Tibial artery (tissue), 4 donors: Measurements from ENCODE around the gene GIGYF1.

Experiments used
- DNase-seq, 2 donors: peaks; one replicate each; pipeline ENCODE4 v3.0.0-alpha.2; 2019
- H3K27ac ChIP-seq, 2 donors: fragments of 200-600 bp; sonication (generic) in 1 of 2; 1 replicate in 1 of 2; 2 replicates in 1 of 2; pipeline ENCODE4 v1.5.1; 2018 to 2019; ENCODE audit warnings: mild to moderate bottlenecking in 1 of 2
- H3K27me3 ChIP-seq, 2 donors: fragments of 200-600 bp; sonication (generic) in 1 of 2; one replicate each; pipeline versions ENCODE4 v1.5.1 to v1.6.0; 2016 to 2019
- H3K36me3 ChIP-seq, 3 donors: fragments of 200-600 bp; sonication (generic) in 2 of 3; one replicate each; pipeline ENCODE4 v1.5.1; 2016 to 2019; ENCODE audit warnings: mild to moderate bottlenecking in 2 of 3
- H3K4me1 ChIP-seq, 4 donors: fragments of 200-600 bp; sonication (generic) in 2 of 4; 1 replicate in 3 of 4; 2 replicates in 1 of 4; pipeline ENCODE4 v1.5.1; 2016 to 2019
- H3K4me3 ChIP-seq, 2 donors: fragments of 200-600 bp; sonication (generic) in 1 of 2; 1 replicate in 1 of 2; 2 replicates in 1 of 2; pipeline ENCODE4 v1.5.1; 2018 to 2019; ENCODE audit warnings: mild to moderate bottlenecking in 2 of 2
- H3K9me3 ChIP-seq, 3 donors: fragments of 200-600 bp; sonication (generic) in 1 of 3; one replicate each; pipeline ENCODE4 v1.5.1; 2016 to 2019
- intact Hi-C: fragments of 100-400 bp; cut with DNase I; formaldehyde crosslinking; loops from one replicate; pipeline ENCODE4 v1.15.0; 2023; ENCODE audit warnings: low total_unique reads
- TF ChIP-seq, protein P1 (sequence below), 2 experiments: fragments of 200-600 bp in 1 of 2; fragments of 450-650 bp in 1 of 2; IDR thresholded peaks; one replicate each; pipeline ENCODE4 v1.5.1; 2017 to 2019; ENCODE audit warnings: antibody characterized with exemption in 2 of 2, mild to moderate bottlenecking in 1 of 2, moderate library complexity in 1 of 2

GIGYF1 gene

DNA sequence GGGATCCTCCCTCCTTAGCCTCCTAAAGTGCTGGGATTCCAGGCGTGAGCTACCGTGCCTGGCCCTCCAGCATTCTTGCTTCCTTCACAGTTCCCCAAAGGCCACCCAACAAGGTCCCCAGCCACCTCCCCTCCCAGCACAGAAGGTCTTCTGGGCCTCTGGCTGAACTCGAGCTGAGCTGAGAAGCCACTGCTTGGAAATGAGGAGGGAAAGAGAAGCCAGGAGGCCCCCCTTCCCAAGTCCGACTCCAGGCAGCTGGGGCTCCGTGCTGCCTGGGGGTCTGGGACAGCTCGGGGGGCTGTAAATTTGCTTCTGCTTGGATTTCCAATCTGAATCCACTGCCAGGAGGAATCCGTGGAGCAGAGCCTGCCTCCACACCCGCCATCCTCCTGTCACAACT is 20.7 kb upstream of the GIGYF1 start:
- H3K4me3 ChIP-seq = no peak overlapping the region
- peaks cover 0 to 16% of the 10 kb centered on the region in 2 donors for H3K27me3 ChIP-seq
- TF ChIP-seq, protein P1, sequence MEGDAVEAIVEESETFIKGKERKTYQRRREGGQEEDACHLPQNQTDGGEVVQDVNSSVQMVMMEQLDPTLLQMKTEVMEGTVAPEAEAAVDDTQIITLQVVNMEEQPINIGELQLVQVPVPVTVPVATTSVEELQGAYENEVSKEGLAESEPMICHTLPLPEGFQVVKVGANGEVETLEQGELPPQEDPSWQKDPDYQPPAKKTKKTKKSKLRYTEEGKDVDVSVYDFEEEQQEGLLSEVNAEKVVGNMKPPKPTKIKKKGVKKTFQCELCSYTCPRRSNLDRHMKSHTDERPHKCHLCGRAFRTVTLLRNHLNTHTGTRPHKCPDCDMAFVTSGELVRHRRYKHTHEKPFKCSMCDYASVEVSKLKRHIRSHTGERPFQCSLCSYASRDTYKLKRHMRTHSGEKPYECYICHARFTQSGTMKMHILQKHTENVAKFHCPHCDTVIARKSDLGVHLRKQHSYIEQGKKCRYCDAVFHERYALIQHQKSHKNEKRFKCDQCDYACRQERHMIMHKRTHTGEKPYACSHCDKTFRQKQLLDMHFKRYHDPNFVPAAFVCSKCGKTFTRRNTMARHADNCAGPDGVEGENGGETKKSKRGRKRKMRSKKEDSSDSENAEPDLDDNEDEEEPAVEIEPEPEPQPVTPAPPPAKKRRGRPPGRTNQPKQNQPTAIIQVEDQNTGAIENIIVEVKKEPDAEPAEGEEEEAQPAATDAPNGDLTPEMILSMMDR (IDR thresholded peaks at IDR 0.05) = no peak
- DNase-seq = no peak
- no peaks in the 10 kb centered on the region for H3K4me1 ChIP-seq
- intact Hi-C loops = no loop called here
- no peaks in the 10 kb centered on the region for H3K9me3 ChIP-seq
- H3K27ac ChIP-seq = no peak overlapping the region
- H3K36me3 ChIP-seq = no peaks in the 10 kb centered on the region

DNA sequence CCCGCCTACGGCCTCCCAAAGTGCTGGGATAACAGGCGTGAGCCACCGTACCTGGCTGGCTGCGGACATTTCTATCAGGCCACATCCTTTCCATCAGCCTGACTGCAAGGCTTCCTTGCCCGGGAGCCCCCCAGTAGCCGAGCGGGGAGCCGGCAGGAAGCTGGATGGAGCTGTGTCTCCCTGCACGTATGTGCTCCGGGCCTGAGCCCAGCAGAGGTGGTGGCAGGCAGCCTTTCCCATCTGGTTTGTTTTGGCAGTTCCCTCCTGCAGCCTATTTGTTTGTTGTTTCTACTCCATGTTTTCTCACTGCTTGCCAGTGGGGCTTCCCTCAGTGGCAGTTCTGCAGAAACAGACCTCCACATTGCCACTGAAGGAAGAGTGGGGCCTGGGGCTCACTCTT is 17.3 kb upstream of the GIGYF1 start:
- intact Hi-C loops = no loop called here
- Histone ChIP-seq H3K4me3 (no peak overlapping the region), H3K9me3 (no peaks in the 10 kb centered on the region), H3K27ac (no peak overlapping the region), H3K36me3 (no peaks in the 10 kb centered on the region), H3K4me1 (peaks cover 0 to 16% (median 13%) of the 10 kb centered on the region in 4 donors), H3K27me3 (peaks cover 0 to 3% of the 10 kb centered on the region in 2 donors)
- no peak for DNase-seq
- TF ChIP-seq, protein P1 (IDR thresholded peaks at IDR 0.05) = no peak

DNA sequence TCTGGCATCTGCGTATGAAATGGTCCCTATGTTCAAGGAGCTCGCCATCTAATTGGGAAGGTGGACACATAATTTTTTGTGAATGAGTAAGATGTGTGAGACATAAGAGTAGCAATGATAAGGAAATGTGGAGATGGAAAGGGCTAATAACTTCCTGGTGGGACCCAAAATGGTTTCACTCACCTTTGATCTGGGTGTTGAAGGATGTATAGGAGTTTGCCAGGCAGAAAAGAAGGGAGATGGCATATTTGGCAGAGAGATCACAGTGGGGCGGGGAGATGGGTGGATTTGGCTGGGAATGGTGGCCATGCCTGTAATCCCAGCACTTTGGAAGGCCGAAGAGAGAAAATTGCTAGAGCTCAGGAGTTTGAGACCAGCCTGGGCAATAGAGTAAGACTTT is 16.4 kb upstream of the GIGYF1 start:
- Histone ChIP-seq H3K27me3 (no peaks in the 10 kb centered on the region), H3K36me3 (no peaks in the 10 kb centered on the region), H3K27ac (no peak overlapping the region), H3K4me3 (no peak overlapping the region), H3K9me3 (no peaks in the 10 kb centered on the region), H3K4me1 (peaks cover 0 to 16% (median 13%) of the 10 kb centered on the region in 4 donors)
- TF ChIP-seq, protein P1 (IDR thresholded peaks at IDR 0.05) = no peak
- no peak for DNase-seq
- intact Hi-C loops = no loop called here

DNA sequence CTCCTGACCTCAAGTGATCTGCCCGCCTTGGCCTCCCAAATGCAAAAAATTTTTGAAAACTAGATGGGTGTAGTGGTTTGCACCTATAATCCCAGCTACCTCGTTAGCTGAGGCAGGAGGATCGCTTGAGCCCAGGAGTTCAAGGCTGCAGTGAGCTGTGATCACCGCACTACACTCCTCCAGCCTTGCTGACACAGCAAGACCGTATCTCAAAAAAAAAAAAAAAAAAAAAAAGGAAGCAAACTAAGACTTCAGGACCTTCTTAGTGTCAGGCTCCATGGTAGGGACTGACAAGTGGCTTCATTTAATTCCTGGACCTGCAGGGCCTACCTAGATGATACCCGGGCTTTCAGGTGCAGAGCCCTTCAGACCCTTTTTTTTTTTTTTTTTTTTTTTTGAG is 14.3 kb upstream of the GIGYF1 start:
- H3K9me3 ChIP-seq = no peaks in the 10 kb centered on the region
- intact Hi-C loops = loop anchor here (5.0 kb wide), 1 partner anchor 144 kb away; the partner anchor contains the start of gene SLC12A9
- no peak overlapping the region for H3K27ac ChIP-seq
- TF ChIP-seq, protein P1 (IDR thresholded peaks at IDR 0.05) = no peak
- no peak overlapping the region for H3K4me3 ChIP-seq
- H3K27me3 ChIP-seq = no peaks in the 10 kb centered on the region
- no peak for DNase-seq
- H3K36me3 ChIP-seq = no peaks in the 10 kb centered on the region
- peaks cover 0 to 21% (median 19%) of the 10 kb centered on the region in 4 donors for H3K4me1 ChIP-seq

DNA sequence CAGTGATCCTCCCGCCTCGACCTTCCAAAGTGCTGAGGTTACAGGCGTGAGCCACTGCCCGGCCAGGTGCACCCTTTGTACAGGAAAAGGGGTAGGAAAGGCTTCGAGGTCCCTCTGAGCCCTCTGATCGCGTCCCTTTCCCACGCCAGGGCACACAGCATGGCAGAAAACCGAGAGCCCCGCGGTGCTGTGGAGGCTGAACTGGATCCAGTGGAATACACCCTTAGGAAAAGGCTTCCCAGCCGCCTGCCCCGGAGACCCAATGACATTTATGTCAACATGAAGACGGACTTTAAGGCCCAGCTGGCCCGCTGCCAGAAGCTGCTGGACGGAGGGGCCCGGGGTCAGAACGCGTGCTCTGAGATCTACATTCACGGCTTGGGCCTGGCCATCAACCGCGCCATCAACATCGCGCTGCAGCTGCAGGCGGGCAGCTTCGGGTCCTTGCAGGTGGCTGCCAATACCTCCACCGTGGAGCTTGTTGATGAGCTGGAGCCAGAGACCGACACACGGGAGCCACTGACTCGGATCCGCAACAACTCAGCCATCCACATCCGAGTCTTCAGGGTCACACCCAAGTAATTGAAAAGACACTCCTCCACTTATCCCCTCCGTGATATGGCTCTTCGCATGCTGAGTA is 12.7 kb upstream of the GIGYF1 start:
- Histone ChIP-seq H3K36me3 (no peaks in the 10 kb centered on the region), H3K9me3 (no peaks in the 10 kb centered on the region), H3K4me1 (peaks cover 0 to 21% (median 19%) of the 10 kb centered on the region in 4 donors), H3K4me3 (peak overlapping the region; percentile 63 to 77), H3K27me3 (no peaks in the 10 kb centered on the region), H3K27ac (peak overlapping the region; percentile 90 to 96)
- intact Hi-C loops = loop anchor here (5.0 kb wide), 1 partner anchor 146 kb away; the partner anchor contains the start of gene SLC12A9
- no peak for DNase-seq
- TF ChIP-seq, protein P1 (IDR thresholded peaks at IDR 0.05) = no peak
